ENCODE results near the gene ANGEL2.
"Not testable (repeated sequence)": the region's sequence is repeated elsewhere in the genome, so short reads cannot be mapped to it uniquely, and the experiment has no call there.

The ANGEL2 gene

DNA sequence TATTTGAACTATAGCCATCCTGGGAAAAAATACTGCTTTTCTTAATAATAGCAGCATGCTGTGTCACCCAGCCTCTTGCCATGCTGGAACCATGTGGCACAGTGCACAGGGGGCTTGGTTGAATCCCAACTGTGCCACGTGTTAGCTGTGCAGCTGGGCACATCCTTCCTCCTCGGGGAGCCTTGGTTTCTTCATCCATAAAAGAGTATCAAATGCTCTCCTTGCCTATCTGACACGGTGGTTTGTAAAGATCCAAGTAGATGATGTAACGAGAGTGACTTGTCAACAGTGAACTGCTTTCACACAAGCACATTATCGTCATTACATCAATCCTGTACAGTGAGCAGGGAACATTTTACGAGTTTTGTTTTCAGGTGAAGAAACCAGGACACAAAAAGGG, 41.0 kb downstream of the ANGEL2 start:
- DNase-seq = no peak

GRCh38 chr1:212973899-212974298, 41.8 kb downstream of the ANGEL2 start:
- DNase-seq = no peak

GRCh38 chr1:212973426-212973825, 42.2 kb downstream of the ANGEL2 start:
- DNase-seq = no peak

DNA sequence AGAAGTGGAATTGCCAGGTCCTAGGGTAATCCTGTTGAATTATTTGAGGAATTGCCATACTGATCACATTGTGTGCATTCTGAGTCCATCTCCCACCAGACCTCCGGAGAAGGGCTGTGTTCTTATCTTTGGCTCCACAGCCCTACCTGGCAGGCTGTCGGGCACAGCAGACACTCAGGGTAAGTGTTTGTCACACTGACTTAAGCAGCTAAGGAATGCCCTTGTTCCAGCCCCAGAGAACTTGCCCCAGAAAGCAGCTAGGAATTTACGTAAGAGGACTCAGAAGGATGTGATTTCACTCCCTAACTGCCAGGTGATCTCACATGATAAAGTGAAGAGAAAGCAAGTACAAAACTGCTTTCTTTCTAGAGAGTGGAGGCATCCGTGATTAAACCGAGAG, 44.4 kb downstream of the ANGEL2 start:
- DNase-seq = no peak

- DNase-seq = no peak
Observed at GRCh38 chr1:212970085-212970484, 45.6 kb downstream of the ANGEL2 start.

DNA sequence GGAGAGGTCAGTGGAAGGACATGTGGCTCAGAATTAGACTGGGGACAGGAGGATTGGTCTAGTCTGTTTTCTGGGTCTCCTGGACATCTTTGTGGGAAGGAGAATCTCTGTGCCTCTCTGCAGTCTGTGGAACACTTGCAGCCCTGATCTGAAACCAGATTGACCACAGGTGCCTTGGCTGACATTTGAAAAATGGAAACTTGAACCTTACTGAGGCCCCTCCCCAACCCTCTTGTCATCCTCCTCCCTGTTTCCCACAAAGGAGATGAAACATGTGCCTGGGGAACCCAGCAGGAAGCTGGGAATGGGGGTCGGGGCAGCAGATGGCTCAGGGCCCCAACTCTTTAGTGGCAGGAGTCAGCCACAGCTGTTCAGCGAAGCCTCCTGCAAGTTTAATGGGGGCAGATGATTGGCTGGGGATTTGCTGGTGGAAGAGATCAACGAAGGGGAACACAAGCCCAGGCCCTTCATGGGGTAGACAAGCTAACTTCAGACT, 47.3 kb downstream of the ANGEL2 start:
- DNase-seq = no peak

DNA sequence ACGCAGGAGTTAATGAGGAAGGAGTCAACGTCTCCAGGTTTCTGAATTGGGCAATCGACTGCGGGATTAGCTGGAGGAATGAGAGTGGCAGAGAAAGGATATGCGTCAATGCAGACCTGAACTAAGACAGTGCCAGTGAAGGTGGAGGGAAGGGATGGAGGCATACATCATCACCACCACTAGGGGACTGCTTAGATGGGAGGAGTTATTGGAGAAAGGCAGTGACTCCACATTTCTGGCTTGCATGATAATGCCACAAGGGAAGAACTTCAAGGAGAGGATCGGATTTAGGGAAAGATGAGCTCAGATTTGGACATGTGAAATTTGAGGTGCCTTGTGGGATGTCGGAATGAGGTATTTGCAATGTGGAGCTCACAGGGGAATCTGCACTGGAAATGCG, 47.9 kb downstream of the ANGEL2 start:
- no peak for DNase-seq

GRCh38 chr1:212966616-212967015, 49.1 kb downstream of the ANGEL2 start:
- no peak for DNase-seq

DNA sequence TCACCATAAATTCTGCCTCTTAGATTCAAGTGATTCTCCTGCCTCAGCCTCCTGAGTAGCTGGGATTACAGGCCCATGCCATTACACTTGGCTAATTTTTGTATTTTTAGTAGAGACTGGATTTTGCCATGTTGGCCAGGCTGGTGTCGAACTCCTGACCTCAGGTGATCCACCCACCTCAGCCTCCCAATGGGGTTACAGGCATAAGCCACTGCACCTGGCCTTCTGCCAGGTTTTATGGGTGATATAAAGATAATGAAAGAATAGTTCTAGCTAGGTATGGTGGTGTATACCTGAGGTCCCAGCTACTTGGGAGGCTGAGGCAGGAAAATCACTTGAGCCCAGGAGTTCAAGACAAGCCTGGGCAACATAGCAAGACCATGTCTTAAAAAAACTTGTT, 50.7 kb downstream of the ANGEL2 start:
- DNase-seq = not testable (repeated sequence)

DNA sequence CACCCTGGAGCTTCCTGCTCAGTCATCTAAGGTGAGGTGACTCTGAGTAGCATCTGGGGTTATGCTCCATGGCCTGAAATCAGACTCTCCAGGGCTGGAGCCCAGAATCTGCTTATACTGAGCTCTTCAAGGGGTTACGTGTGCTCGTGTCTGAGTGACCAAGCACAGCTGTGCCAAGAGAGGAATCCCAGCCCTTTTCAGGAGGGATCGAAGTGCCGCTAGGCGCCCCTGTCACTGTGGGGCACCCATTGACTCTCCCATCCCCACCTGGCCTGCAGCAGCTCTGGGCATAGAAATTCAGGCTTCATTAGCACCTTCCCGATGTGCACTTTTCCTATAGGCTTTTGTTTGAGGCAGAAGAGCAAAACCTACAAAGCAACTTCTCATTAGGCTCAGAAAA, 51.6 kb downstream of the ANGEL2 start:
- no peak for DNase-seq

DNA sequence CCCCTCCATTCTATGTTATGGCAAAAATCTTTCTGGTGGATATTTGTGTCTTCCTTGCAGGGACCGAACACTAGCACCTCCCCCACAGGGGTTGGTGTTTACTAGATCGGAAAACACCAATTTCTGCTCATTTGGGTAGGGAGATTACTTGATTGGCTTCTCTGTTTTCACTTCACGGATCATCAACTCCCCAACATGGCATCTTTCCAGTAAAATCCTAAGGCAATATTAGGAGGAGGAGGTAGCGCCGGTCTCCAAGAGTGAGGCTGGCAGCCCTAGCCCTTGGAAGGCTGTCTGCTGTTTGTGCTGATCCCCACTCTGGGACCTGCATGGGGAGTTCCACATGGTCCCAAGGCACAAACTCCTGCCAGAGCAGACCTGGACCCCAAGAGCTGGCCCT, 53.2 kb downstream of the ANGEL2 start:
- no peak for DNase-seq

DNA sequence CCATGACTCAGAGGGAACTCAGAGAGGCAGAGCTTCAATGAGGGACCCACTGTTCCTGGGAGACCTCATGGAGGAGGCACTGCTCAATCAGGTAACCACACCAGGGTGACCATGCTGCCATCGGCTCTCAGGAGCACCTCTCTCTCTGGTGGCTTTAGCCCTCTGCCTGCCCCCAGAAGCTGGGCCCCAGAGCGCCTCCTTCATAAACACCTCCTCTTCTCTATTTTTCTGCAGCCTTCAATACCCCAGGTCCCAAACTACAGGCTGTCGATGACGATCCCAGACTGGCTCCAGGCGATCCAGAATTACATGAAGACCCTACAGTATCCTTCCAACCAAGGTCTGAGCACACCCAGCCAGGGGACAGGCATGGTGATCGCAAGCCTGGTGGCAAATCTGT, 54.7 kb downstream of the ANGEL2 start:
- DNase-seq = no peak

DNA sequence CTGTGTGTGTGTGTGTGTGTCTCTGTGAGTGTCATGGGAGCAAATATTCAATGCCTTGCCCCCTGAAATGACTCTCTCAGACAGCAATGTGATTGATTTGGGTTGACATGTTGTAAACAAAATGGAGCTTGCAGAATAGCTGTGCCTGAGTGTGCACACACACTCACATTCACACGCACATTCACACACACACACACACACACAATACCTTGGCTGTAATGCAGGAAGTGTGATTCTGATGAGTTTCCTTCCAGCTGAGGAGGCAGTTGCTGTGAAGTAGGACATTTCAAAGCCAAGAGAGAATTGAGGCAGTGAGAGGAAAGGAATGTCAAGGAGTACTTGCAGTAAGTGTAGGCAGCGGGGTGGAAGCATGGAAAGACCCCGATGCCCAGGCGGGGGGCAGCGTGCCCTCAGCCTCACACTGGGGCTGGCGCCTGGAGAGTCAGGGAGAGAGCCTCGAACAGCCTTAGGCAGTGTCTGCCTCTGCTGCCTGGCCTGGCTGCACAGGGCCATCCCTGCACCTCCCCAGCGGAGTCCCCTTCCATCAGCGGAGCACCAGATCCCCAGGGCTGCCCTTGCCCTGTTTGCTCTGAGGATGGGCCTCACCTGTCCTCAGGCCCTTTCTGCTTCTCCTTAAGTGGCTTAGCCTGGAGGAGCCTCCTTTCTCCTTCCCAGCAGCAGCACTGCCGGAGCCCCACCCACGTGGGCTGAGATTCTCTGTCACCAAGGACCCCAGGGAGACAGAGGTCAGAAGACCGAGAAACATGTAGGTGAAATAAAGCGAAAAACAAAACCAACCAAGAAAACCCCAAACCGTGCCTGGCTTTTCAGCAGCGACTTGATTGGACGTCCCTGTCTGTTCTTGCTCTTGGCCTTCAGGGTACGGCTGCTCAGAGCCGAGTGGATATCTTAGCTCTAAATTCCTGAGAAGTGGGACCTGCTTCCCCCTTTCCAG, 56.1 kb downstream of the ANGEL2 start:
- no peak for DNase-seq

GRCh38 chr1:212958175-212958574, 57.5 kb downstream of the ANGEL2 start:
- no peak for DNase-seq

DNA sequence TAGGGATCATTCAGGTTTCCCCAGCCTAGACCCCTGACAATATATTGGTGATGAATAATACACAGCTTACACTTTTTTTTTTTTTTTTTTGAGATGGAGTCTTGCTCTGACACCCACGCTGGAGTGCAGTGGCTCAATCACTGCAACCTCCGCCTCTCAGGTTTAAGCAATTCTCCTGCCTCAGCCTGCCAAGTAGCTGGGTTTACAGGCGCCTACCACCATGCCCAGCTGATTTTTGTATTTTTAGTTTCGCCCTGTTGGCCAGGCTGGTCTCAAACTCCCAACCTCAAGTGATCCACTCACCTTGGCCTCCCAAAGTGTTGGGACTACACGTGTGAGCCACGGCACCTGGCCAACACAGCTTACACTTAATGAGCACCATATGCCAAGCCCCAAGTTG, 58.1 kb downstream of the ANGEL2 start:
- DNase-seq = no peak

- no peak for DNase-seq
Observed at GRCh38 chr1:212955961-212956620, 59.6 kb downstream of the ANGEL2 start.

DNA sequence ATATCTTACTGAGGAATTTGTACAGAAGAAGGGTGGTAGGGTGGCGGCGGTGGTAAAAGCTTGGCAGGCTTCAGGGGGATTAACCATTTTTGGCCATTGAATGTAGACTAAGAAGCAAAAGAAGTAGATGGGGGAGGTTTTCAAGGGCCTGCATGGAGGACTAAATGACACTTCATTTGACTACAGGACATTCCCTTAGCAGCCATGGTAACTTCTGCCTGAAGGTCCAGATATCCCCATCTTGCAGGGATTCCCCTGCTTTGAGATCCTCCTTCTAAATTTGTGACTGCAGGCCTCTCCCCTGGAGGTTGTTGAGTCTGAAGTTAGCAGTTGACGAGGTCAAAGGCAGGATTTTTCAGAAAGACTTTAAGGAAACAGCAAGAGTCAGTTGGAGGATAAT, 60.6 kb downstream of the ANGEL2 start:
- no peak for DNase-seq

- no peak for DNase-seq
Observed at GRCh38 chr1:212954514-212954913, 61.2 kb downstream of the ANGEL2 start.

DNA sequence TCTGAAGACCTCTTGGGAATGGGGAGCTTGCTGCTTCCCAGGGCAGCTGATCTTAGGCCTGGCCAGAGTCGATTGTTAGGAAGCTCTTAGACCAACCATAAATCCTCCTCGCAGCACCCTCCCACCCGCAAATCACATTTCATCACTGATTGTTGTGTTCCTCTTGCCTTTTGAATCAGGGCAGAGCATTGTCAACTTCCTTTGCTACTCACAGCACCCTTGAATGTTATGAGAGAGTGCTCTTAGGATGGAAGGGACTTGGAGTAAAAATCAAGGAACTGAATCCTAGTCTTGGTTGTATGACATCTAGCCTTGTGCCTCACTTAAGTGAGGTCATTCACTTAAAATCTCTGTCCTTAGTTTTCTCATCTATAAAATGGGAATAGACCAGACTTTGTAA, 62.3 kb downstream of the ANGEL2 start:
- DNase-seq = no peak

- DNase-seq = no peak
Observed at GRCh38 chr1:212952641-212952976, 63.1 kb downstream of the ANGEL2 start.

GRCh38 chr1:212951947-212952640, 63.6 kb downstream of the ANGEL2 start:
- no peak for DNase-seq

GRCh38 chr1:212951126-212951946, 64.3 kb downstream of the ANGEL2 start:
- no peak for DNase-seq

Measured in activated T-cell treated with anti-CD3 and anti-CD28 coated beads for 4 hours (primary cell).